HG02759 (cell line): ENCODE measurements around the gene SLC16A5.
"Not testable (repeated sequence)": the region's sequence is repeated elsewhere in the genome, so short reads cannot be mapped to it uniquely, and the experiment has no call there.

Source experiments
- ATAC-seq: cut with Tn5 transposase; IDR thresholded peaks from one replicate; pipeline ENCODE4 v1.9.1; 2021; ENCODE audit warnings: mild to moderate bottlenecking, moderate library complexity; ENCODE audit not compliant: unreplicated experiment

SLC16A5 gene

GRCh38 chr17:75131278-75132017, 43.7 kb downstream of the SLC16A5 start, which contains the start of gene NT5C:
Gene NT5C, minus strand, starts transcription at chr17:75131742. Its CDS starts 35 bp downstream, at chr17:75131707.
- ATAC-seq = peak; percentile 90

GRCh38 chr17:75132018-75133000, 44.6 kb downstream of the SLC16A5 start:
- ATAC-seq = not testable (repeated sequence)

- no peak for ATAC-seq
Observed at GRCh38 chr17:75133001-75133400, 45.2 kb downstream of the SLC16A5 start.

GRCh38 chr17:75133607-75134347, 46.0 kb downstream of the SLC16A5 start:
- not testable (repeated sequence) for ATAC-seq

DNA sequence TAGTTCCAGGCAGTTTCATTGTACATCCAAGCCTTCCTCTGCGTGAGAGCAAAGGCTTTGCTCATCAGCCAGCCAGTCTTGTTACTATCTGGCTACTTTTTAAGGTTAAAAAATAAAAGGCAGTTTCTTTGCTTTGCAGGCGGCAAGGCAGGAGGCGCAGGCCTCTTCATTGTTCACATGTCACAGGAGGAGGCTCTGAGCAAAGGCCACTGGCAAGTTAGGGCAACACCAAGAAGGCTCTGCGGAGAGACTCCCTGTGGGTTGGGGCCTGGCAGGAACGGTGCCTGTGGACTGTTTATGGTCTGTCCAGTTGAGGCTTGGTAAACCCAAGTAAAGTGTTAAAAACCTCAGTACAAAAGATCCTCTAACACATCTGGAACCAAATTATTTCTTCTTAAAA, 47.7 kb downstream of the SLC16A5 start:
- no peak for ATAC-seq

DNA sequence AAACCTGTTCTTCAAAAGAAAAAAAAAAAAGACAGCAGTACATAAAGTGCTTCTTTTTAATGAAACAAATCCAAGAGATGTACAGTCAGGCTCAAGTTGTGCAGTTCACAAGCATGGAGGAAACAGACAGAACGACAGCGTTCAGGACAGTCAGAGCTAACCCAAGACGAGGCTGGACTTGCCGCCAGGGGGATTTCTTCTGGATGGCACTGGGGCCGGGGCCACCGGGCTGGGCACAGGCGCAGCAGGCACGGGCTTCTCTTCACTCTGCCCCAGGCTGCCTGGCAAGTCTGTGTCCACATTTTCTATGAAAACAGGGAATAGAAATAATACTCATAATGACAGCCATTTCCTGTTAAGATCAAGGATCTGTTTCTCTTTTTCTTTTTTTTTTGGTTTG, 48.2 kb downstream of the SLC16A5 start:
- no peak for ATAC-seq

GRCh38 chr17:75137762-75138161, 50.0 kb downstream of the SLC16A5 start:
- not testable (repeated sequence) for ATAC-seq

DNA sequence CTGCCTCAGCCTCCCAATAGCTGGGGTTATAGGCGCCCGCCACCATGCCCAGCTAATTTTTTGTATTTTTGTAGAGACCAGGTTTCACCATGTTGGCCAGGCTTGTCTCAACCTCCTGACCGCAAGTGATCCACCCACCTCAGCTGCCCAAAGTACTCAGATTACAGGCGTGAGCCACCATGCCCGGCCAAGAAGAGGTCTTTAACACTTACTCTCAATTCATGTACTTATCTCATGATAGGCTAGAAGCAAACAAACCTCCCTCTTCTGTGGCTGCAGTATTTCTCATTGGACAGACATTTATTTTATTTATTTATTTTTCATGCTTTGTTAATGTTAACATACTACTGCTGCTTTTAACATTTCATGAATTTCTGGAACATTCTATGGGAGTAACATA, 50.8 kb downstream of the SLC16A5 start:
- ATAC-seq = no peak

DNA sequence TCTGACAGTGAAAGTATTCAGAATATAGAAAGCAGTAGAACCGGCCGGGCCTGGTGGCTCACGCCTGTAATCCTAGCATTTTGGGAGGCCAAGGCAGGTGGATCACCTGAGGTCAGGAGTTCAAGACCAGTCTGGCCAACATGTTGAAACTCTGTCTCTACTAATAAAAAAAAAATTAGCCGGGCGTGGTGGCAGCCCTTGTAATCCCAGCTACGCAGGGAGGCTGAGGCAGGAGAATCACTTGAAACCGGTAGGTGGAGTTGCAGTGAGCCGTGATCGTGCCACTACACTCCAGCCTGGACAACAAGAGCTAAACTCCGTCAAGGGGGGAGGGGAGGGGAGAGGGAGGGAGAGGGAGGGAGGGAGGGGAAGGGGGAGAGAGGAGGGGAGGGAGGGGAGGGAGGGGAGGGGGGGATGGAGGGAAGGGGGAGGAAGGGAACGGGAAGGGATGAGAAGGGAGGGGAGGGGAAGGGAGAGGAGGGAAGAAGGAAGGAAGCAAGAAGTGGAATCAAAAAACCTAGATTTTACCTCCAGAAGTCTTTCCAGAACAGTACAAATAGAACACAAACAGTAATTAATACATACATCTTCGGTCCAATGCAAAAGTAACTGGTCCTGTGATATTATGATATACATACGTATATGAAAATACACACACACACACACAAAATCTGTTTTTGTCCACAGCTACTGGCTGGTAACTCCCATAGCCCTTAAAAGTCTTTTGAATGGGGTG, 54.6 kb downstream of the SLC16A5 start:
- ATAC-seq = no peak

GRCh38 chr17:75144816-75145512, 57.2 kb downstream of the SLC16A5 start:
- no peak for ATAC-seq

- ATAC-seq = no peak
Observed at GRCh38 chr17:75146592-75146991, 58.8 kb downstream of the SLC16A5 start.

- ATAC-seq = no peak
Observed at GRCh38 chr17:75147878-75148546, 60.3 kb downstream of the SLC16A5 start.

- no peak for ATAC-seq
Observed at GRCh38 chr17:75151930-75152329, 64.2 kb downstream of the SLC16A5 start.

- ATAC-seq = no peak
Observed at GRCh38 chr17:75152523-75152921, 64.8 kb downstream of the SLC16A5 start.

- no peak for ATAC-seq
Observed at GRCh38 chr17:75152922-75153779, 65.4 kb downstream of the SLC16A5 start.

GRCh38 chr17:75153780-75154194, 66.0 kb downstream of the SLC16A5 start:
- peak; percentile 19 for ATAC-seq

- ATAC-seq = peak; percentile 94
Observed at GRCh38 chr17:75154195-75155106, 66.7 kb downstream of the SLC16A5 start, which contains the start of gene JPT1. Gene JPT1, minus strand, starts transcription at chr17:75154512. Its CDS starts 115 bp downstream, at chr17:75154397.
